ENCODE measurements around the gene CES2. TPM values are rescaled to one million over a fixed set of nuclear protein-coding genes. Genes with fewer than 3 reads are reported as not detected.
"Not testable (repeated sequence)": the region's sequence is repeated elsewhere in the genome, so short reads cannot be mapped to it uniquely, and the experiment has no call there.

The CES2 gene
- total RNA-seq, 1 donor from 2014 or later = 14.1 TPM

GRCh38 chr16:66954097-66954659, 18.9 kb downstream of the CES2 start:
- peak; percentile 85 for DNase-seq

GRCh38 chr16:66955363-66956153, 20.2 kb downstream of the CES2 start:
- DNase-seq = not testable (repeated sequence)

GRCh38 chr16:66956154-66956457, 20.8 kb downstream of the CES2 start:
- DNase-seq = not testable (repeated sequence)

- DNase-seq = no peak
Measured at GRCh38 chr16:66958857-66959703, 23.8 kb downstream of the CES2 start.

GRCh38 chr16:66959704-66960161, 24.4 kb downstream of the CES2 start:
- no peak for DNase-seq

GRCh38 chr16:66960270-66960669, 25.0 kb downstream of the CES2 start:
- DNase-seq = no peak

GRCh38 chr16:66961065-66961744, 25.9 kb downstream of the CES2 start, which contains the start of gene CES3:
TSS of gene CES3 (plus strand) at chr16:66961266. CDS start at chr16:66961308, 42 bp downstream.
- DNase-seq = peak; percentile 78

GRCh38 chr16:66961914-66962313, 26.6 kb downstream of the CES2 start:
- no peak for DNase-seq

- no peak for DNase-seq
Measured at GRCh38 chr16:66964049-66964448, 28.7 kb downstream of the CES2 start.

- no peak for DNase-seq
Measured at GRCh38 chr16:66968847-66969246, 33.5 kb downstream of the CES2 start.

- no peak for DNase-seq
Measured at GRCh38 chr16:66970775-66971720, 35.7 kb downstream of the CES2 start.

- no peak for DNase-seq
Measured at GRCh38 chr16:66972983-66973382, 37.7 kb downstream of the CES2 start.

- DNase-seq = no peak
Measured at GRCh38 chr16:66973716-66974115, 38.4 kb downstream of the CES2 start.

GRCh38 chr16:66974156-66974931, 39.0 kb downstream of the CES2 start:
- DNase-seq = not testable (repeated sequence)

GRCh38 chr16:66974932-66975246, 39.6 kb downstream of the CES2 start:
- DNase-seq = not testable (repeated sequence)

- no peak for DNase-seq
Measured at GRCh38 chr16:66975302-66975893, 40.1 kb downstream of the CES2 start.

GRCh38 chr16:66976746-66977145, 41.4 kb downstream of the CES2 start:
- DNase-seq = no peak

GRCh38 chr16:66977341-66978113, 42.2 kb downstream of the CES2 start:
- peak; percentile 89 for DNase-seq

GRCh38 chr16:66979011-66979717, 43.8 kb downstream of the CES2 start:
- peak; percentile 40 for DNase-seq

All from dermis blood vessel endothelial cell (primary cell).